ENCODE data around the gene ZDHHC24. TPM values are rescaled to one million over a fixed set of nuclear protein-coding genes. Genes with fewer than 3 reads are reported as not detected.

The ZDHHC24 gene
- polyA plus RNA-seq, 10 donors: 2.8 to 4.6 (median 3.6) TPM

DNA sequence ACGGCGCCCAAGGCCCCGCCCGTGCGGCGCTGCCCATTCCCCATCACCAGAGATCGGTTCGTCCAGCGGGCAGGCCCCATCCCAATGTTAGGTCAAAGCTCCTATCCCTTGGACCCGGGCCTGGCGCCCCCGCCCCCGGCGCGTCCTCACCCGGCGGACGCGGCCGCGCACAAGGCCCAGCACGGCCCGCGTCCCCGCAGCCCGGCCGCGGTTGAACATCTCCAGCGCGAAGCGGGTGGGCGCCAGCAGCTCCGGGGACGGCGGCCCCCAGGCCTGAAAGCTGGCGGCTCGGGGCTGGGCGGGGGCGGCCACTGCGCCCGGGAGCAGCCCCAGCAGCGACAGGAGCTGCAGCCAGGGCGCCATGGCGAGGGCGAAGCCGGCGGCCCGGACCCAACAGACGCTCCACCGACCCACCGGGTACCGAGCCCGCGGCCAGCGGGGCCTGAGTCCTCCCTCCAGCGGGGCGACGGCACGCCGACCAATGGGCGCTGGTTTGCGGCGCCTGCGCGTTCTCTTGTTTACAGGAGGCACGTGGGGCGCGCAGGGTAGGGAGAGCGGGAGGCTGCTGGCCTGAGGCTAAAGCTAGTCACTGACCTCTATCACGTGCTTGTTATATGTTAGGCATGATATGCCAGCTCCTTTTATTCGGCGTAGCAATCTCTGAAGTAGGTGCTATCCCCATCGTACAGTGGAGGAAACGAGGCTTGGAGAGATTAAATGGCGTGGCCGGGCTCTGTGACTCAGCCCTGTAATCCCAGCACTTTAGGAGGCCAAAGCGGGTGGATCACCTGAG, 22.5 kb upstream of the ZDHHC24 start, which contains the start of gene CTSF:
CTSF (minus strand) TSS at position 483 of the 793 bp plus-strand sequence; CDS start at position 363, 120 bp downstream.
- DNase-seq: peak; percentile 64 to 90 (median 80)

DNA sequence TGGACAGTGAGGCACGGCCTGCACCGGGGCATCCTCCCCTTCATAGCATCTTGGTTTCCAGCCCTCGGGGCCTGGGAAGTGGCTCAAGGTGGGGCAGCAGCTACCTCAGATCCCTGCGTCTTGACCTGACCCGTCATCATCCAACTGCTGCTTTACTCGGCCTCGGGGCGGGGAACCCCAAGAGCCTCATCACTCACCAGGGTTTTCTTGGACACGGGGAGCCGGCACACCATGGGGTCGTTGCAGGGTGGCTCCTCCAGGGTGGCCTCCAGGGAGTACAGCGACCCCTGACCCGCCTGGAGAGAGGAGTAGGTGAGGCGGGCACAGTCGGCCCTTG, 21.9 kb upstream of the ZDHHC24 start:
- no peak for DNase-seq

DNA sequence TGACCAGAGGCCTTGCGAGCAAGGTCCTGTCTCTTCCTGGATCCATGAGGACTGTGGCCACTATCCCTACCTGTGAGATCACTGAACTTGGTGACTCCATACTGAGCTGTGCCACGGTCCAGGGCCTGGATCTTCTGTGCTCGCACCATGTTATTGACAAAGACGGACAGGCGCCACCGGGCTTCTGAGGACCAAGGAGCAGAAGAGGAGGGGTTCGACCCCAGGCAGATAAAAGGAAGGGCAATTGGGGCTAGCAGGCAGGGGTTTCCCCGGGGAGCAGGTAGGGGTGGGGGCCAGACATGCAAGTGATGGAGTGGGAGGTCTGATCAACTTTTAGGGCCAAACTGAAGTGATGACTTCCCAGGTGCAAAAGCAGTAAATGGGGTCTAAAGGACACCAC, 20.4 kb upstream of the ZDHHC24 start:
- no peak for DNase-seq

DNA sequence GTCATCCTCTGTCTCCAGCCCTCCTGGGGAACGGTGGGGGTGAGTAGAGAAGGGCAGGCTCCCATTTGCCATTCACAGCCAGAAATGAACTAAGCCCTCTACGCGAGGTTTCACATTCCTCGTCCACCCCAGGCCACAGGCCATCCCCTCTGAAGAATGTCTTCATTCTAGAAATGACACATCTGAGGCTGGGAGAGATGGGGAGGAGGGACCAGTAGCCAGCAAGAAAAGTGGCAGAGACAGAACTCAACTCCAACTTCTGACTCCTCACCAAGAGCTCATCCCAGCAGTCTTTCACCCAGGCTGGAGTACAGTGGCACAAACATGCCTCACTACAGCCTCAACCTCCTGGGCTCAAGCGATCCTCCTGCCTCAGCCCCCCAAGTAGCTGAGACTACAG, 19.1 kb upstream of the ZDHHC24 start:
- DNase-seq: no peak

DNA sequence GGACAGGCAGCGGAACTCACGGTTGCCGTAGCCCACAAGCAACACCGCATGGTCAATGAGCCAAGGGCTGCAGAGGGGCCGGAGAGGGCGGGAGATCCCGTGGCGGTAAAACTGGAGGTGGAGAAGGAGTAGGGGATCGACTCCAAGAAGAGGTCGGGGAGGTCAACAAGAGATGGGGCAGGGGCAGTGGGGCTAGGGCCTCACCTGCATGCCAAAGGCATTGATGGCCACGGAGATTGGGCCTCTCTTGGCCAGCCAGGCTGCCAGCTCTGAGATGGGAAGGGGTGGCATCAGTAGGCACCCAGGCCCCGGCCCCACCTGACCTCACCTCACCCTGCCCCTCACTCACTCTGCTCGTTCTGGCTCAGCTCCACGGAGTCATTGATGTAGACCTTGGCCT, 18.7 kb upstream of the ZDHHC24 start:
- no peak for DNase-seq

DNA sequence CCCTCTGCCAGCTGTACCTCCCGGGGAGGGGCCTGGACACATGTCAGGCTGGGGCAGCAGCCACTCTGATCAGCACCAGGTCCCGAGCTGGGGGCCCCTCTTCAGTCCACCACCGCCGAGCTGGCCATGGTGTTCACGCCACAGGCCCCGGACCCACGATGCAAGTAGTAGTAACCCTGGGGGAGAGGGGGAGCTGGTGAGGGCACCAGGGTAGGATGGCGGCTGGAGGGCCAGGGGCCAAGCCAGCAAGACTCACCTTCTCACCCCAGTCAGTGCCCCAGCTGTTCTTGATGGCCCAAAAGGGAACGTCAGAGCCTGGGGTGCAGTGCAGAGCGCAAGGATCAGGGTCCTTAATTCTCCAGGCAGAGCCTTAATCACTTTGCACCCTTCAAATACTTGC, 18.0 kb upstream of the ZDHHC24 start:
- DNase-seq: no peak

DNA sequence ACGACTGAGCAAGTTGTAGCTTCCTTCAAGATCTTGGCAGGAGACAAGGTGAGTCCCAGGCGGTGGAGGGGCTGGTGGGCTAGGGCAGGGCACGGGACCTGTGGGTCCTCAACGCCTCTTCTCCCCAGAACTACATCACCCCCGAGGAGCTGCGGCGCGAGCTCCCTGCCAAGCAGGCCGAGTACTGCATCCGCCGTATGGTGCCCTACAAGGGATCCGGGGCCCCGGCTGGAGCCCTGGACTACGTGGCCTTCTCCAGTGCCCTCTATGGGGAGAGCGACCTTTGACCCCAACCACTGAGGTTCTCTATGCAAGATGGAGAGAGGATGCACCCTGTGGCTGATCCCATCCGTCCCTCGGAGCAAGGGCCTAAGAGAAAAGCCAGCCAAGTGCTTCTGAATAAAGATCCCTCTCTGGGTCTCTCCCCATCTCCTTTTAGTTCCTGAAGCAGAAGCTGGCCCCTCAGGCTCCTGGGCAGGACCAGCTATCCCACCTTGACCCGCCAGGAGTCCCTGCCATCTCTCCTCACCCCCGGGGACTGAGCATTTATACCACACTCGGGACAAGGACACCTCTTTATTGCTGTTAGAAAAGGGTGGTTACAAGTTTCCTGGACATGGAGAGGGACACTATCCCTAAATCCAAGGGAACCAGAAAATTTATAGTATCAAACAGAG, 17.2 kb upstream of the ZDHHC24 start:
- no peak for DNase-seq

DNA sequence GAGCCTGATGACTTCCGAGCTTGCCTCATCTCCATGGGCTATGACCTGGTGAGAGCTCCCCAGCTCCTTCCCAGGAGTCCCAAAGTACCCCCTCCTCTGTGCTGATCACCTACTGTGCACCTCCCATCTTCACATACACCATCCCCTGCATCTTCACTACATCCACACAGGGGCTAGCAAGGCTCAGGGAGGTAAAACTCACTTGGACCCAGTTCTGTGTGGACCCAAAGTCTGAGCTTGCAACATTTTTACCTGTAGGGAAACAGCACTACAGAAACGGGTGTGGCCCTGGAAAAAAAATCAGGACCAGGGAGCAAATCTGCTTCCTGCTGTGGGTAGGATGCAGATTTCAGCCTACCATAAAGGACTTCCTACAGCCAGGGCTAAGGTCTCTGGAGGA, 16.4 kb upstream of the ZDHHC24 start:
- no peak for DNase-seq

DNA sequence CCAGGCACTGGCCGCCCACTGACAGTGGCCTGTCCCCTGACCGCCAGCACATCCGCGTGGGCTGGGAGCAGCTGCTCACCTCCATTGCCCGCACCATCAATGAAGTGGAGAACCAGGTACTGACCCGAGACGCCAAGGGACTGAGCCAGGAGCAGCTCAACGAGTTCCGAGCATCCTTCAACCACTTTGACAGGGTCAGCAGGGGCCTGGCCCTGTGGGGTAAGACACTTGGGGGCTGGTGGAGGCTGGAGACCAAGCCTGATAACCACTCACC, 16.1 kb upstream of the ZDHHC24 start:
- no peak for DNase-seq

DNA sequence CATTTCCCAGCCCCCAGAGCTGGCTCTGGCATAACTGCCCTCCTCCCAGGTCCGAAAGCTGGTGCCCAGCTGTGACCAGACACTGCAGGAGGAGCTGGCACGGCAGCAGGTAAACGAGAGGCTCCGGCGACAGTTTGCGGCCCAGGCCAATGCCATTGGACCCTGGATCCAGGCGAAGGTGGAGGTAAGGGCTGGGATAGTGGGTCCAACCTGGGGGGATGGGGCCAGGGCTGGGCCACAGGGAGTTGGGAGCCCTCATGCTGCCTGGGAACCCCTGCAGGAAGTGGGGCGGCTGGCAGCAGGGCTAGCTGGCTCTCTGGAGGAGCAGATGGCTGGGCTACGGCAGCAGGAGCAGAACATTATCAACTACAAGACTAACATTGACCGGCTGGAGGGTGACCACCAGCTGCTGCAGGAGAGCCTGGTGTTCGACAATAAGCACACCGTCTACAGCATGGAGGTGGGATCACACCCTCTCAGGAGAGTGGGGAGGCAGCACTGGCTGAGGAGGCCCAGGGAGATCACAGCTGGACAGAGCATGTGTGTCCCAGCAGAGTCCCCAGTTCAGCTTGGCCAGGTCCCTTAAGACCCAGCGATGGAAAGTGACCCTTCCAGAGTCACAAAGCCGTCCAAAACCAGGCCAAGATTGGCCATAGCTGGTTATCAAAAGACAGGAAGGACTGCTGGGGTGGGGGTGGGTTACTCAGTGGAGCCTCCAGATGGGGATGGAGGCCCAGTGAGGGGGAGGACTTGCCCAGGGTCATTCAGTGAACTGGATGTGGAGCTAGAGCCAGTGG, 15.5 kb upstream of the ZDHHC24 start:
- DNase-seq: no peak

DNA sequence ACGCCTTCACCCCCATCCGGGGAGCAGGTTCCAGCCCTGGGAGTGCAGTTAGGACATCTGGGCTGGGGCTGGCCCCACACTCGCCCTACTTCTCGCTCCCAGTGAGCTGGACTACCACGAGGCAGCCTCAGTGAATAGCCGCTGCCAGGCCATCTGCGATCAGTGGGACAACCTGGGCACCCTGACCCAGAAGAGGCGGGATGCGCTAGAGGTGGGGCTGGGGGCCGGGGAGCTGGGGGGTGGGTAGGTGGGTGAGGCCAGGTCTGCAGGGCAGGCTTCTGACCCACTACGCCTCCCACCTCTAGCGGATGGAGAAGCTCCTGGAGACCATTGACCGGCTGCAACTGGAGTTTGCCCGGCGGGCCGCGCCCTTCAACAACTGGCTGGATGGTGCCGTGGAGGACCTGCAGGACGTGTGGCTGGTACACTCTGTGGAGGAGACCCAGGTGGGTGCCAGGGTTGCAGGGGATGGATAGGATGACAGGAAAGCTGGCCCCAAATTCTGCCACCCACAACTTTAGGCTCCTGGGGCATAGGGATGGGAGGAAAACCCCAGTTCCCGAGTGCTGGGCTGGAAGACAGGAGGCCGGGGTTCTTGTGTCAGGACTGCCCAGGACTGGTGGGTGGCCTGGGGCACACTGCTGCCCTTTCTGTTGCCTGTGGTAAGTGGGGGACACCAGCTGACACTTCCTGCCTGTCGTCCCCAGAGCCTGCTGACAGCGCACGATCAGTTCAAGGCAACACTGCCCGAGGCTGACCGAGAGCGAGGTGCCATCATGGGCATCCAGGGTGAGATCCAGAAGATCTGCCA, 14.2 kb upstream of the ZDHHC24 start:
- no peak for DNase-seq

DNA sequence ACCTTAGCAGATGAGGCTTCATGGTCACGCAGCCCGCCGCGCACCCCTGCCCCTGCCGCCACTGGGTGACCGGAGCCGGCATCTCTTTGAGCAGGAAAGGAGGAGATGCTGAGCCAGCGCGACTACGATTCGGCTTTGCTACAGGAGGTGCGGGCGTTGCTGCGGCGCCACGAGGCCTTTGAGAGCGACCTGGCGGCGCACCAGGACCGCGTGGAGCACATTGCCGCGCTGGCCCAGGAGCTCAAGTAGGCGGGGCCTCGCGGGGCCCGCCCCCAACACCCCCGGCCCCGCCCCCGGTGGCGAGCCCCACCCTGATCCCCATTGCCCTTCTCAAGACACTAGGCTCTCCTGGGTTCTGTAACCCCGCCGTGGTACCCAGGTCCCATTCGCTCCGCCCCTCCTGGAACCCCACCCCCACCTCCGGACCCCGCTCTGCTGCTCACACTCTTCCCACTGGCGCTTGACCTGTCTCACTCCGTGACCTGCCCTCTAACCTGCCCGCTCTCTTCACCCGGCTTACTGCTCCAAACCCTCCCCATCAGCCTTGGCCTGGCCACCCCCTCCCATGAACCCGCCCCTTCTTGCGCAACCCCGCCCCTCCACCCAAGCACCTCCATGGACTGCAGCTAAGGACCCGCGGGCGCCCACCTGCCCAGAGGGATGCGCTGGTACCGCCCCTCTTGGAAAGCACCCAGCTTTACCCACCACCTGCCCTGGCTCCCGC, 13.5 kb upstream of the ZDHHC24 start:
- no peak for DNase-seq

DNA sequence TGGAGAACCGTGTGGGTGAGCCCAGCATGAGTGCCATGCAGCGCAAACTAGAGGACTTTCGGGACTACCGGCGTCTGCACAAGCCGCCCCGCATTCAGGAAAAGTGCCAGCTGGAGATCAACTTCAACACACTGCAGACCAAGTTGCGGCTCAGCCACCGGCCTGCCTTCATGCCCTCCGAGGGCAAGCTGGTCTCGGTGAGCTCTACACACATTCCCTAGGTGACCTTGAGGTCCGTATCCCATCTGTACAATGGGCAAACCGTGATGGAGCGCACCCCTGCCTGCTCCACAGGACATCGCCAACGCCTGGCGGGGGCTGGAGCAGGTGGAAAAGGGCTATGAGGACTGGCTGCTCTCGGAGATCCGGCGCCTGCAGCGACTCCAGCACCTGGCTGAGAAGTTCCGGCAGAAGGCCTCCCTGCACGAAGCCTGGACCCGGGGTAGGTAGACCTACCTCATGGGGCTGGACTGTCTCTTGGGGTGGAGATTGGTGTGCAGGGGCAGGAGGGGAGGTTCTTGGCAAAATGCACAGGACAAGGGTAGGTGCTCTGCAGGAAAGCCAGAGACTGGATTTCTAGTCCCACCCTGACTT, 12.0 kb upstream of the ZDHHC24 start:
- no peak for DNase-seq

DNA sequence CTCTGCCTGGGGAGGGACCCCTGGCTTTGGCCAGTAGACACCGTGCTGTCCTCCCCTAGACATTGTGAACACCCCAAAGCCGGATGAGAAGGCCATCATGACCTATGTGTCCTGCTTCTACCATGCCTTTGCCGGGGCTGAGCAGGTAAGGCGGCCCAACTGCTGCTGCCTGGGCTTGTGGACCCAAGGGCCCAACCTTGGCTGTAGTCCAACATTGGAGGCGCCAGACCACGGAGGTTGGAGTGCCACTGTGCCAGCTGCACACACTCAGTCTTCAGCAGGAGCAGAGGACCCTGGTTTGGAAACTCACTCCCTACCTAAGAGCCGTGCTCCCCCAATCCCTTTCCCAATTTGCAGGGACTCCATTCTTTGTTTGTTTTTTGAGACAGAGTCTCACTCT, 10.2 kb upstream of the ZDHHC24 start:
- DNase-seq: no peak

DNA sequence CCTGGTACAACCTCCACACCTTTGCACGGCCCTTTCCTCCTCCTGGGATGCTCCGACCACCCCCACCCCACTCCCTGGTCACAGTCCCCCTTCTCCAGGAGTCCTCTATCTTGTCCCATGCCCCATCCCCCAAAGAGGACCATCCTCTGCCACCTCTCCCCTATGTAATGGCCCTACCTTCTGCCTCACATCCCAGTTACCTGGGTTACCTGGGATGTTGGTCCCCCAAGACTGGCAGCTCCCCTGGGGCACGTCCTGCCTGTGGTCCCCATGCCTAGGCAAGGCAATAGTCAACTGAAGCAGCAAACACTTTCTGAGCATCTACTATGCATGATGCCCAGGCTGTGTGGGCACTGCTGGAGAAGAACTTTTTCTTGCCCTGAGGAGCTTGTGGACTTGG, 9.6 kb upstream of the ZDHHC24 start:
- no peak for DNase-seq

DNA sequence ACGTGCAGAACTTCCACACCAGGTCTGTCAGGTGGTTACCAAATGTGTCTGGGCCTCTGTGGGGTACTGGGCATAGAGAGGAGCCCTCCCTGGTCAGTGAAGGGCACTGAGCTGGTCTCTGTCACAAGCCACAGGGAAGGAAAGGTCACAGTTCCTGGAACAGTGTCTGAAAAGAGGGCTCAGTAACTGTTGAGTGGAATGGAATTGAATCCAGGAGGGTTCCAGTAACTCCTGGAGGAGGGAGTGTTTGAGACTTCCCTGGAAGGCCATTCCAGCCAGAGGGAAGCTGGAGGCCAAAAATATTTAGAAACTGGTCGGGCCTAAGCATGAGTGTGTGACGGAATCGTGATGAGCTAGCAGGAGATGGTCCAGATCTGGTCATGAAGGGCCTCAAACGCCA, 8.8 kb upstream of the ZDHHC24 start:
- DNase-seq: no peak

DNA sequence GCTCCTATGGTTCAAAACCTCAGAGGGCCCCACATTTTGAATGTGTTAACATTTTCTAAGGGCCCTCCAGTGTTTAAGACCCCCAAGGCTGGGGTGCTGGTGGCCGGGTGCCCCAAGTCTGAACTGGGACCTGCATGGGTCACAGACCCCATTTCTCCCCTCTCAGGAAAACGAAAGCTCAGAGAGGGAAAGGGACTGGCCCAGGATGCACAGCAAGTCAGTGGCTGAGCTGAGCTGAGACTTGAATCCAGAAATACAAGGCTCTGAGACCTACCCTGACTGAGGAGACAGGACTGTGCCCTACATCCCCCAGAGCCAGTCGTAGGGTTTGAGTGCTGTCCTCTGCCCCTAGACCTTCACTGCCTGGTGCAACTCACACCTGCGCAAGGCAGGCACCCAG, 5.0 kb upstream of the ZDHHC24 start:
- DNase-seq: no peak

DNA sequence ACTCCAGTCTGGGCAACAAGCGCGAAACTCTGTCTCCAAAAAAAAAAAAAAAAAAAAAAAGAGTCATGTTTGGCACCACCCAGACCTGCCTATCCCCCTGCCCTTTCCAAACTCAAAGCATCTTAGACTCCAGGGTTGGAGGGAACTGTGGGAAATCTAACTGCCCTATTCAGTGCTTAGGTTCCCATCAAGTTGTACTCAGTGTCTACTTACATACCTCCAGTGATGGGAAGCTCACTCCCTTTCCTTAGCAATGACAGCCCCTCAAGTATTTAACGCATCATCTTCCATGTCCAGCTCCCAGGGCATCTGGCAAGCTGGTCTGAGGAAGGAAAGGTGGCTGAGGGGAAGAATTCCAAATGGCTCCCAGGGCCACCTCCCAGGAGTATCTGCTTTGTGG, 3.8 kb upstream of the ZDHHC24 start:
- no peak for DNase-seq

DNA sequence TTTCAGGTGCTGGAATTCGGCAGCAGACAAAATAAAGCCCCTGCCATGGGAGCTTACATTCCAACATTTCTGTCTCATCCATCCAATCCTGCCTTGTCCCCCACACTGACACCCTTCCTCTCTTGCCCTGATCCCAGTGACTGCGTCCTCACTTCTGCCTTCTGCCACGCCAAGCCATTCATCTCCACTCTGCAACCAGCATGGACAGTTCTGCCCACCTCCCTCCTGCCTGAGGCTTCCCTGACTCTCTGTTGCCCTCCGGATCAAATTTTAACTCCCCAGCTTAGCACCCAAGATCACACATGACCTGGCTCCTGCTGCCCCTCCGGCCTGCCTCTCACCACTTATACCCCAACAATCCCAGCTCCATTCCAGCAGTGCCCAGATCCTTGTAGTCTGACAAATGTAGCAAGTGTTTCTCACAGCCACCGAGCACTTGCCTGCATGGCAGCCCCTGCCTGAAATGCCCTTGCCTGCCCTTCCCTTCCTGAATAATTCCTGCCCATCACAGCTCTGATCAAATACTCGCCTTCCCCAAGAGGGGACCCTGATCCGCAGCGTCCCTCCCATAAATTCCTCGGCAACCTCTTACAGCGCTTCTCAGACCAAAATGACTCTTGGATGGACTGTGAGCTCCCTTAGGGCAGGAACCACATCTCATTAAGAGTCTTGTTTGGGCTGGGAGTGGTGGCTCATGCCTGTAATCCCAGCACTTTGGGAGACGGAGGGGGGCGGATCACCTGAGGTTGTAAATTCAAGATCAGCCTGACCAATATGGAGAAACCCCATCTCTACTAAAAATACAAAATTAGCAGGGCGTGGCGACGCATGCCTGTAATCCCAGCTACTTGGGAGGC, 3.2 kb upstream of the ZDHHC24 start:
- DNase-seq: no peak

DNA sequence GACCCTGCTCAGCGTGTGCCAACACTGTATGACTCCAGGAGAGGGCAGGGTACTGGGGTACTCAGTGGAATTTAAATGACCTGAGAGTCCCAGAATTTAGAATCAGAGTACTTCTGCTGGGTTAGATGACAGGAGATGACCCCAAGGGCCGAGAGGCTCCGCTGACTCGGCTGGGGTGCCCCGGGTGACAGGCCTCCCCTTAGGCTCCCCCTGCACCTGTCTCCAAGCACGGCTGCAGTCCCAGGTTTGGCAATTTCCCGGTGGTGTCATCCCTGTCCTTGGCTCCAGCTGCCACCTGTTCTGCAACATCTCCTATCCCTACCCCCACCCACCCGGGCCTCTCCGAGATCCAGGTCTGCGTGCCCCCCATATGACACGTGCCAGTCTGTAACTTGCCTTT, 2.2 kb upstream of the ZDHHC24 start:
- peak in 2 of 3 donors; percentile 41 to 42 for DNase-seq
